ENCODE measurements around the gene TFF2. TPM values are rescaled to one million over a fixed set of nuclear protein-coding genes. Genes with fewer than 3 reads are reported as not detected.

Gene TFF2
- total RNA-seq, 6 experiments from 2014 or later = not detected

- Mint-ChIP-seq H3K27ac (no peak overlapping the region), H3K4me1 (ENCODE audit: low read depth) (no peaks in the 10 kb centered on the region), H3K4me3 (no peak overlapping the region), H3K36me3 (ENCODE audit: low read depth) (no peaks in the 10 kb centered on the region; the same call in 1 of the 2 replicates), H3K9me3 (peaks cover 48% of the 10 kb centered on the region), H3K27me3 (ENCODE audit: insufficient read depth) (no peaks in the 10 kb centered on the region; the same call in 1 of the 2 replicates)
- DNase-seq = no peak
- no peak for TF ChIP-seq CTCF (IDR thresholded peaks at IDR 0.05)
These were observed 20.1 kb downstream of the TFF2 start for GRCh38 chr21:42330380-42331371.

- Mint-ChIP-seq H3K36me3 (ENCODE audit: low read depth) (no peaks in the 10 kb centered on the region; the same call in 1 of the 2 replicates), H3K4me1 (ENCODE audit: low read depth) (no peaks in the 10 kb centered on the region), H3K9me3 (peaks cover 44% of the 10 kb centered on the region), H3K27ac (no peak overlapping the region), H3K4me3 (no peak overlapping the region), H3K27me3 (ENCODE audit: insufficient read depth) (no peaks in the 10 kb centered on the region)
- DNase-seq = no peak
- TF ChIP-seq CTCF (IDR thresholded peaks at IDR 0.05) = no peak
These were observed 25.9 kb downstream of the TFF2 start for GRCh38 chr21:42324896-42325295.

- Mint-ChIP-seq H3K27me3 (ENCODE audit: insufficient read depth) (no peaks in the 10 kb centered on the region), H3K9me3 (peaks cover 57% of the 10 kb centered on the region), H3K27ac (no peak overlapping the region), H3K4me3 (no peak overlapping the region), H3K4me1 (ENCODE audit: low read depth) (no peaks in the 10 kb centered on the region), H3K36me3 (ENCODE audit: low read depth) (no peaks in the 10 kb centered on the region; the same call in 1 of the 2 replicates)
- TF ChIP-seq CTCF (IDR thresholded peaks at IDR 0.05) = no peak
- DNase-seq = no peak
These were observed 28.9 kb downstream of the TFF2 start for GRCh38 chr21:42321845-42322244.

- Mint-ChIP-seq H3K27me3 (ENCODE audit: insufficient read depth) (no peaks in the 10 kb centered on the region), H3K27ac (no peak overlapping the region), H3K36me3 (ENCODE audit: low read depth) (no peaks in the 10 kb centered on the region; the same call in 1 of the 2 replicates), H3K4me3 (no peak overlapping the region), H3K4me1 (ENCODE audit: low read depth) (no peaks in the 10 kb centered on the region), H3K9me3 (peaks cover 59% of the 10 kb centered on the region)
- no peak for DNase-seq
- TF ChIP-seq CTCF (IDR thresholded peaks at IDR 0.05) = no peak
These were observed 29.6 kb downstream of the TFF2 start for GRCh38 chr21:42321231-42321630.

- Mint-ChIP-seq H3K27ac (no peak overlapping the region), H3K27me3 (ENCODE audit: insufficient read depth) (no peaks in the 10 kb centered on the region), H3K4me3 (no peak overlapping the region)
These were observed 30.0 kb downstream of the TFF2 start for GRCh38 chr21:42320791-42321190.

More at GRCh38 chr21:42320791-42321190, 30.0 kb downstream of the TFF2 start:
- Mint-ChIP-seq H3K4me1 (ENCODE audit: low read depth) (no peaks in the 10 kb centered on the region), H3K9me3 (peaks cover 61% of the 10 kb centered on the region), H3K36me3 (ENCODE audit: low read depth) (no peaks in the 10 kb centered on the region; the same call in 1 of the 2 replicates)
- no peak for TF ChIP-seq CTCF (IDR thresholded peaks at IDR 0.05)
- no peak for DNase-seq

All from HFFc6 (cell line).